GM21717 (cell line): ENCODE results near the gene SLC22A1.
"Not testable (repeated sequence)": the region's sequence is repeated elsewhere in the genome, so short reads cannot be mapped to it uniquely, and the experiment has no call there.

Source experiments
- ATAC-seq: cut with Tn5 transposase; IDR thresholded peaks from one replicate; pipeline ENCODE4 v1.9.1; 2021; ENCODE audit warnings: mild to moderate bottlenecking, moderate library complexity; ENCODE audit not compliant: unreplicated experiment

The SLC22A1 gene

GRCh38 chr6:160121558-160121957, at the start of gene SLC22A1:
Gene SLC22A1, plus strand, starts transcription at chr6:160121815. Its CDS starts 121 bp downstream, at chr6:160121936.
- ATAC-seq: no peak

- ATAC-seq: no peak
Observed at GRCh38 chr6:160073272-160073671, 48.3 kb upstream of the SLC22A1 start.

GRCh38 chr6:160076009-160076408, 45.6 kb upstream of the SLC22A1 start:
- ATAC-seq: no peak

- no peak for ATAC-seq
Observed at GRCh38 chr6:160077024-160077423, 44.6 kb upstream of the SLC22A1 start.

GRCh38 chr6:160077526-160077925, 44.1 kb upstream of the SLC22A1 start:
- ATAC-seq: no peak

GRCh38 chr6:160078883-160079685, 42.5 kb upstream of the SLC22A1 start:
- no peak for ATAC-seq

- ATAC-seq: no peak
Observed at GRCh38 chr6:160079686-160080043, 42.0 kb upstream of the SLC22A1 start.

- ATAC-seq: no peak
Observed at GRCh38 chr6:160080097-160080496, 41.5 kb upstream of the SLC22A1 start.

GRCh38 chr6:160081398-160081797, 40.2 kb upstream of the SLC22A1 start:
- ATAC-seq: no peak

GRCh38 chr6:160082627-160083026, 39.0 kb upstream of the SLC22A1 start:
- no peak for ATAC-seq

GRCh38 chr6:160084198-160084776, 37.3 kb upstream of the SLC22A1 start:
- no peak for ATAC-seq

GRCh38 chr6:160085226-160085625, 36.4 kb upstream of the SLC22A1 start:
- no peak for ATAC-seq

- no peak for ATAC-seq
Observed at GRCh38 chr6:160085713-160086505, 35.7 kb upstream of the SLC22A1 start.

- ATAC-seq: no peak
Observed at GRCh38 chr6:160086754-160087153, 34.9 kb upstream of the SLC22A1 start.

GRCh38 chr6:160088069-160088783, 33.4 kb upstream of the SLC22A1 start:
- ATAC-seq: no peak

- ATAC-seq: no peak
Observed at GRCh38 chr6:160088784-160089533, 32.7 kb upstream of the SLC22A1 start.

GRCh38 chr6:160089534-160089897, 32.1 kb upstream of the SLC22A1 start:
- ATAC-seq: no peak

- not testable (repeated sequence) for ATAC-seq
Observed at GRCh38 chr6:160090442-160091239, 31.0 kb upstream of the SLC22A1 start.

- ATAC-seq: not testable (repeated sequence)
Observed at GRCh38 chr6:160092176-160092575, 29.4 kb upstream of the SLC22A1 start.

- ATAC-seq: no peak
Observed at GRCh38 chr6:160092602-160093001, 29.0 kb upstream of the SLC22A1 start.
